Heart left ventricle (tissue), 13 donors: ENCODE data around the gene EXPH5.

Source experiments
- POLR2A ChIP-seq, 2 donors: fragments of 450-650 bp; IDR thresholded peaks; one replicate each; pipeline ENCODE4 v1.6.1; 2017; ENCODE audit warnings: antibody characterized with exemption in 2 of 2, mild to moderate bottlenecking in 2 of 2, moderate library complexity in 2 of 2
- TF ChIP-seq, protein P1 (sequence below), 12 donors: fragments of 200-600 bp; sonication (generic) in 4 of 12; IDR thresholded peaks; one replicate each; pipeline versions ENCODE4 v1.5.0 to v1.8.0; 2018 to 2022; ENCODE audit warnings: antibody characterized with exemption in 12 of 12, mild to moderate bottlenecking in 5 of 12
- donor health status: ischemic (EF 13 %, LVEDD 7.1; RV severe dilation, severe dysfunction).
- donor health status: DM: no; HTN: yes; CAD: no.
- donor health status: DM: no; HTN: no; CAD: no.
- donor health status: ischemic (EF 25% LVEDD 6.9; RV normal size, moderate dysfunction).
- donor health status: ischemic (EF 25% LVEDD 5.7; RV mildly dilated, moderate dysfunction).
- donor health status: ischemic (EF 35%, LVEDD 5.7; RV mildly dilated, moderate dysfunction).
- donor health status: nonischemic (EF 11% LVEDD 7.7; RV severe dilation, severe dysfunction).
- donor health status: DM: yes; HTN: yes; CAD: no.
- donor health status: PGD.
- donor health status: ischemic (EF 29% LVEDD 5.4; RV normal size, mild dysfunction).
- donor health status: nonischemic (EF 23%, LVEDD 6.1; RV moderate dilation, normal function).

DNA sequence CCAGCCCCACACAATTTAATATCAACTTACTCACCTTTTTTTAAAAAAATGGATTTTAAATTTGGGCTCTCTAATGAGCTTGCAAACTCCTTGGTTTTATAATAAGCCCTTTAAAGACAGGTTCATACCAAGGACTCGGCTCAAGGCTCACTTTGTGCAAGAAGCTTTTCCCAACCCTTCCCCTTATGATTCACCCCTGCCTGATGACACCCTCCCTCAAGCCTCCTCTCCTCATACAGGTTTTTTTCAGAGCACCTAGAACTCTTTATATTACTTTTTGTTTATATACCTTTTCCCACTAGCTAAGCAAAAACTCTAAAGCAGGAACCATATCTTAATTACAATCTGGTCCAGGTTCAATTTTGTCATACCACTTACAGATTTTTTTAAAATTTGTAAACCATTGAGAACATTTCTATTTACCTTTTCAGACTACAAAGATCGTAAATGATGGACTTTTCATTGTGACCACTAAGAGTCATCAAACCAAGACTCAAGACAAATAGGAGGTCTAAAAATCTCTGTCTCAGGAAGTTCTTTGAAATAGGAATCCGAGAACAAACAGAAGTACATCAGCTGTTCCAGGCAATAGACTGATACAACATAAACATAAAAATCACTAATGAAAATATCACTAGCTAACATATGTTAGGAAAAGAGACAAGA, 13.1 kb upstream of the EXPH5 start:
- TF ChIP-seq, protein P1, sequence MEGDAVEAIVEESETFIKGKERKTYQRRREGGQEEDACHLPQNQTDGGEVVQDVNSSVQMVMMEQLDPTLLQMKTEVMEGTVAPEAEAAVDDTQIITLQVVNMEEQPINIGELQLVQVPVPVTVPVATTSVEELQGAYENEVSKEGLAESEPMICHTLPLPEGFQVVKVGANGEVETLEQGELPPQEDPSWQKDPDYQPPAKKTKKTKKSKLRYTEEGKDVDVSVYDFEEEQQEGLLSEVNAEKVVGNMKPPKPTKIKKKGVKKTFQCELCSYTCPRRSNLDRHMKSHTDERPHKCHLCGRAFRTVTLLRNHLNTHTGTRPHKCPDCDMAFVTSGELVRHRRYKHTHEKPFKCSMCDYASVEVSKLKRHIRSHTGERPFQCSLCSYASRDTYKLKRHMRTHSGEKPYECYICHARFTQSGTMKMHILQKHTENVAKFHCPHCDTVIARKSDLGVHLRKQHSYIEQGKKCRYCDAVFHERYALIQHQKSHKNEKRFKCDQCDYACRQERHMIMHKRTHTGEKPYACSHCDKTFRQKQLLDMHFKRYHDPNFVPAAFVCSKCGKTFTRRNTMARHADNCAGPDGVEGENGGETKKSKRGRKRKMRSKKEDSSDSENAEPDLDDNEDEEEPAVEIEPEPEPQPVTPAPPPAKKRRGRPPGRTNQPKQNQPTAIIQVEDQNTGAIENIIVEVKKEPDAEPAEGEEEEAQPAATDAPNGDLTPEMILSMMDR (IDR thresholded peaks at IDR 0.05), result no peak
- TF ChIP-seq POLR2A (IDR thresholded peaks at IDR 0.05), result no peak
